ENCODE results near the gene MYDGF. TPM values are rescaled to one million over a fixed set of nuclear protein-coding genes. Genes with fewer than 3 reads are reported as not detected.

Gene MYDGF
- polyA plus RNA-seq, 4 donors: 58.8 to 84.5 (median 78.5) TPM

- DNase-seq (ENCODE audit: low read depth in 4 of 4, low spot score in 3 of 4): no peak
These were observed 20.6 kb downstream of the MYDGF start for GRCh38 chr19:4649392-4650047.

GRCh38 chr19:4647676-4648644 is 22.2 kb downstream of the MYDGF start:
- DNase-seq (ENCODE audit: low read depth in 4 of 4, low spot score in 3 of 4): no peak

DNA sequence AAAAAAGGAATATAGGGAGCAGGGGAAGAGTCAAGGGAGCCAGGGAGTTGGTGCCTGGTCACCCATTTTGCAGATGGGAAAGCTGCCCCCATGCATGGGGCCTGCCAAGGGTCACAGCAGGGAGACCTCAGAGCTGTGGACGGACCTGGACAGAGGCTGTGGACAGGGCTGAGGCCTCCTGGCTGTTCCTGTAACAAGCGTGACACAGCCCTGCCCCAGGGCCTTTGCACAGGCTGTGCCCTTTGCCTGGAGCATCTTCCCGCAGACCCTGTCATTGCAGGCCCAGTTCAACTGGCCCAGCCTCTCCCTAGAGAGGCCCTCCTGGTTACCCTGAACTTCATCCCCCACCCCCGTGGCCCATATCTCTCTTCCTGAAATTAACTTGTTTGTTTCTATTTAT is 24.4 kb downstream of the MYDGF start:
- no peak for DNase-seq (ENCODE audit: low read depth in 4 of 4, low spot score in 3 of 4)

DNA sequence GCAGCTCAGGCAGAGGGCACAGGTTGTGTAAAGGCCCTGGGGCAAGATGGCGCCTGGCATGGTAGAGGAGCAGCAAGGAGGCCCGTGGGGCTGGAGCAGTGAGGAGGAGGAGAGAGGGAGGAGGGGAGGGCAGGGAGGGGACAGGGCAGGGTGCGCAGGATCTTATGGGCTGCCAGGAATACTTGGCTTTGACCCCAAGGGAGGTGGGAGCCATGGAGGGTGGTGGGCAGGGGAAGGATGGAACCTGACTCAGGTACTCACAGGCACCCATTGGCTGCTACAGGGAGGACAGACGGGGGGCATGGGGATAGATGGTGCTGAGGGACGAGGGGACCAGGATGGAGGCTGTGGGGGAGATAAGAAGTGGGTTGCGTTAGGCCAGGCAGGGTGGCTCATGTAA is 27.5 kb downstream of the MYDGF start:
- DNase-seq (ENCODE audit: low read depth in 4 of 4, low spot score in 3 of 4): no peak

- no peak for DNase-seq (ENCODE audit: low read depth in 4 of 4, low spot score in 3 of 4)
These were observed 29.0 kb downstream of the MYDGF start for GRCh38 chr19:4641132-4641531.

DNA sequence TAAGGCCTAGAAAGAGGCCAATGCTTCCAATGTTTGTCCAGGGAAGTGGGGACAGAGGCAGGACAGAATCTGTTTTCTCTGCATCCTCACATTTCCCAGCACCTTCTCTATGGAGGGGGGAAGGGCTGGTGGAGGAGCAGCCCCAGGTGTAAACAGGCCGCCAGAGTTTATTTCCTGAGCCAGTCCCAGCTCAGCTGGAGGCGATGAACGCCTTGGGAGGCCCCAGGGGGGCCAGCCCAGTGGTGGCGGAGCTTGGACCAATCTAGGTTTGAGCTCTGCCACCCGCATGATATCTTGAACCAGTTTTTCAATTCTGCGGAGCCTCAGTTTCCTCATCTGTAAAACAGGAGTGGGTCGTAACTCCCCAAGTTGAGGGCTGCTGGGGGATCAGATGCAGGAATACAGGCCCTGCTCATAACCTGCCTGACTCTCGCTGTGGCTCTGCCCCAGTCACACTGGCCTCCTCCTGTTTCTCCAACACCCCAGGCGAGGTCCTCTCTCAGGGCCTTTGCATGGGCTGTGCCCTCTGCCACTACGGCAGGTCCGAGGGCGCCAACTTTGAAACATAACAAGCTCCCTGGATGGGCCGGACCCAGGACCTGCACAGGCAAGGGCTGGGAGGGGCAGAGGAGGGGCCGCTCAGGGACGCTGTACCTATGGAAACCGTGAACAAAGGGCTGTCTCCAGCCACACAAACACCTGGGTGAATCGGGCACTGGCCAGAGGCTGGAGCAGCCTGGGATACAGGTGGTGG is 29.7 kb downstream of the MYDGF start:
- DNase-seq (ENCODE audit: low read depth in 4 of 4, low spot score in 3 of 4): no peak

GRCh38 chr19:4639531-4640246 is 30.5 kb downstream of the MYDGF start:
- DNase-seq (ENCODE audit: low read depth in 4 of 4, low spot score in 3 of 4): no peak

DNA sequence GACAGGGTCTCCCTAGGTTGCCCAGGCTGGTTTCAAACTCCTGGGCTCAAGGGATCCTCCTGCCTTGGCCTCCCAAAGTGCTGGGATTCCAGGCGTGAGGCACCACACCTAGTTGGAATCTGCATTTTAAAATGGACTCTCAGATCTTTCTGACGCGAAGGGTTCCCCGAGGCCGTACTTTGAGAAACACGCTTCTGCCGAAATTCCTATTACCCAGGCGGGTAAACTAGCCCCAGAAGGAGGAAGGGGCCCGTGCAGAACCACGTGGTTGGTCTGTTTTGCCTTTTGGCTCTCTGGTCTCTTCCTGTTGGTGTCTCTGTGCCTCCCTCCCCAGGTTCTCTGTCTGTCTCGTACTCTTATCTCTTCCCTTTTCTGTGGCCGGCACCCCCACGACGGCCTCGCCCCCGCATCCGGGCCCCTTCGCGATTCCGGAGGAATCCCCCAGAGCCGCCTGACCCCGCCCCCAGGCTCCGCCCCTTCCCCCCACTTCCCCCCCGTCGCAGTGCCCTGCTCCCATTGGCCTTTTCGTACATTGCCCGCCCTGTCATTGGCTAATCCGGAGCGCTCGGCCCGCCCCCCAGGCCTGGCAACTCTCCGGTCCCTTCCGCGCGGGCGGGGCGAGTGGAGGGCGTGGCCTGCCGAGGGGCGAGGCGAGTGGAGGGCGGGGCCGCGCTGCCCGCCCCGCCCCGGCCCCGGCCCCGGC is 31.2 kb downstream of the MYDGF start, which contains the start of gene TNFAIP8L1:
Gene TNFAIP8L1 (plus strand): TSS at position 689 of the 703 bp plus-strand sequence. CDS start 12,354 bp downstream, outside the sequence.
- peak; percentile 77 to 92 (median 88) for DNase-seq (ENCODE audit: low read depth in 4 of 4, low spot score in 3 of 4)

GRCh38 chr19:4638317-4638716 is 31.8 kb downstream of the MYDGF start:
- no peak for DNase-seq (ENCODE audit: low read depth in 4 of 4, low spot score in 3 of 4)

DNA sequence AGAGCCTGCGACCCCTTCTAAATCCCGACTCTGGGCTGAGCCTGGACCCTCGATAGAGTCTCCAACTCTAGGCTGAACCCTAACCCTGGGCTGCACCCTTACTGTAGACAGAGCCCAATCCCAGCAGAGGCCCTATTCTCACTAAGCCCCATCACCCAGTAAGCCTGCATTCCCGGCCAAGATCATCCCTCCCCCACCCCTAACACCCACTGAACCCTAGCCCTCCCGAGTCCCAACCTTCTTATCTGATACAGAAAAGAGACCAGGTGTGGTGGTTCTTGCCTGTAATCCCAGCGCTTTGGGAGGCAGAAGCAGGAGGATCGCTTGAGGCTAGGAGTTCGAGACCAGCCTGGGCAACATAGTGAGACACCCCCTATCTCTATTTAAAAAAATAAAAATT is 33.4 kb downstream of the MYDGF start:
- no peak for DNase-seq (ENCODE audit: low read depth in 4 of 4, low spot score in 3 of 4)

- DNase-seq (ENCODE audit: low read depth in 4 of 4, low spot score in 3 of 4): peak in 1 of 4 donors; percentile 39
These were observed 33.9 kb downstream of the MYDGF start for GRCh38 chr19:4636151-4636717.

DNA sequence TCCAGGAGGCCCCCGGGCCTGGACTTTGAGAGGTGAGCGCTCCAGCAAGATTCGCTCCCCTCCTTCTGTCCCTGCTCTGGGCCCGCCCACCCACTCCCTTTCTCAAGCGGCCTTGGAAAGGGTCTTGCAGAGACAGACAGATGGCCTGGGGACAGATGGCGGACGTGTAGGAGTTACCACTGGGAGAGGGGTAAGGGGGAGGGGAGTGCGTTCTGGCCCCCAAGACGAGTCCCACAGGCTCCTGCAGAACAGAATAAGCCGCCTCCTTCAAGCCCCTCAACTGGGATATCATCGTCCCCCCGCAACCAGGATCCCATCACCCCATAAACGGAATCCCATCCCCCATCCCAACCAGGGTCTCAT is 34.4 kb downstream of the MYDGF start:
- no peak for DNase-seq (ENCODE audit: low read depth in 4 of 4, low spot score in 3 of 4)

GRCh38 chr19:4633140-4633967 is 36.8 kb downstream of the MYDGF start:
- DNase-seq (ENCODE audit: low read depth in 4 of 4, low spot score in 3 of 4): no peak

- no peak for DNase-seq (ENCODE audit: low read depth in 4 of 4, low spot score in 3 of 4)
These were observed 45.3 kb downstream of the MYDGF start for GRCh38 chr19:4624733-4625362.

- DNase-seq (ENCODE audit: low read depth in 4 of 4, low spot score in 3 of 4): no peak
These were observed 45.8 kb downstream of the MYDGF start for GRCh38 chr19:4624301-4624700.

- DNase-seq (ENCODE audit: low read depth in 4 of 4, low spot score in 3 of 4): no peak
These were observed 47.3 kb downstream of the MYDGF start for GRCh38 chr19:4622695-4623421.

DNA sequence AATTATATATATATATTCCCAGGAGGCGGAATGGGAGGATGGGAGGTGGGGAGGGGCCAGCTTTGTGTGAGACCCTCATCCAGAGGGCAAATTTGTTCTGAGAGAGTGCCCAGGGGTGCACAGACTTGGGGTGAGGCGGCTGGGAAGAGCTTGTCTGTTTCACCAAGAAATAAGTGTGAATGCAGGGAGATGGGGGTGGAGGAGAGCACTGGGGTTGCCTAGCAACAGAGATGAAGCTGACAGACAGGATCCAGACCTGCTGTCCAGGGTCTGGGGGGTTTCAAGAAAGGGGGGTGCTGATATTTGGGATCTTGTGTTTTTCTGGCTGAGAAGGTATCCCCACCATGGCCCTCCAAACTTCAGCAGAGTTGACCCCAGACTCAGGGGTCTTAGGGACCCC is 49.5 kb downstream of the MYDGF start:
- DNase-seq (ENCODE audit: low read depth in 4 of 4, low spot score in 3 of 4): no peak
